K562 (cell line): ENCODE results near the gene GLI3. TPM values are rescaled to one million over a fixed set of nuclear protein-coding genes. Genes with fewer than 3 reads are reported as not detected.
A peak's percentile ranks its signal among the peaks of the same experiment; 100 is the strongest.

ENCODE experiments used
- ATAC-seq: fragments of 200-7000 bp; cut with Tn5 transposase; 3 replicates; pipeline ENCODE4 v1.9.1; 2020; ENCODE audit warnings: moderate library complexity
- BruUV-seq: library from RNA; stranded (reverse); fragments of 400-500 nt; replicated peaks from 2 replicates; lab custom pipeline; 2021; lab: Mats Ljungman, UMichigan
- CTCF ChIA-PET: fragments of 300-600 bp; formaldehyde crosslinking; extraction: SDS; loops from one replicate; lab custom pipeline; 2021; ENCODE audit warnings: low intra/inter-chr PET ratio; lab: Yijun Ruan, JAX
- POLR2A ChIA-PET: fragments of 300-600, 350-650 bp; sonication (Branson Sonifier 250); formaldehyde crosslinking; extraction: SDS; loops from one replicate; lab custom pipeline; 2021; ENCODE audit warnings: antibody characterized with exemption, inconsistent platforms; lab: Yijun Ruan, JAX
- DNase-seq, 4 experiments: peaks; one replicate each; pipeline versions ENCODE4 v3.0.0 to v3.0.0-alpha.2; 2011 to 2018; ENCODE audit warnings: low spot score in 3 of 4, mixed read lengths in 3 of 4; ENCODE audit errors: extremely low read depth in 1 of 4
- FAIRE-seq: peaks from 2 replicates; lab custom pipeline; 2011; peaks lifted over from hg19 to GRCh38; lab: Jason Lieb, UNC
- H2AFZ ChIP-seq: 2 replicates; pipeline ENCODE4 v1.6.0; 2011; ENCODE audit warnings: low read depth, low read length, control low read depth, inconsistent platforms
- H3K27ac ChIP-seq: fragments of 200-600 bp; 3 replicates; pipeline ENCODE4 v1.8.0; 2011; ENCODE audit warnings: low read depth, mild to moderate bottlenecking, control low read depth, inconsistent platforms, low read length, moderate library complexity, mixed read lengths; ENCODE audit errors: extremely low read depth
- H3K27me3 ChIP-seq, 2 experiments: fragments of 300-600 bp in 1 of 2; 2 replicates in 1 of 2; 3 replicates in 1 of 2; pipeline versions ENCODE4 v1.6.0 to v1.8.0; 2011; ENCODE audit warnings: inconsistent platforms in 2 of 2, low read length in 2 of 2, mild to moderate bottlenecking in 1 of 2, mixed read lengths in 1 of 2, moderate library complexity in 1 of 2; ENCODE audit not compliant: control insufficient read depth in 2 of 2, insufficient read depth in 2 of 2
- H3K36me3 ChIP-seq: fragments of 300-600 bp; 3 replicates; pipeline ENCODE4 v1.8.0; 2011; ENCODE audit warnings: mild to moderate bottlenecking, low read length, inconsistent platforms; ENCODE audit not compliant: control insufficient read depth, insufficient read depth
- H3K4me1 ChIP-seq, 2 experiments: fragments of 200-600 bp in 1 of 2; replicated peaks in 1 of 2; 2 replicates in 1 of 2; 3 replicates in 1 of 2; pipeline versions ENCODE4 v1.5.1 to v1.8.0; 2011; ENCODE audit warnings: inconsistent platforms in 2 of 2, low read length in 2 of 2, mild to moderate bottlenecking in 1 of 2, mixed read lengths in 1 of 2, moderate library complexity in 1 of 2; ENCODE audit not compliant: control insufficient read depth in 2 of 2, insufficient read depth in 2 of 2
- H3K4me2 ChIP-seq: 2 replicates; pipeline ENCODE4 v1.6.1; 2011; ENCODE audit warnings: low read length, control low read depth, inconsistent platforms, mixed read lengths; ENCODE audit not compliant: insufficient read depth
- H3K4me3 ChIP-seq: fragments of 200-600 bp; sonication (generic), shearing (Covaris generic); 2 replicates; pipeline ENCODE4 v1.5.1; 2016; ENCODE audit warnings: control low read depth, inconsistent platforms
- H3K79me2 ChIP-seq: fragments of 200-600 bp; 3 replicates; pipeline ENCODE4 v1.8.0; 2011; ENCODE audit warnings: low read length, inconsistent platforms; ENCODE audit not compliant: control insufficient read depth, insufficient read depth
- H3K9ac ChIP-seq, 2 experiments: 2 replicates each; pipeline versions ENCODE4 v1.6.0 to v1.6.1; 2011; ENCODE audit warnings: low read depth in 2 of 2, low read length in 2 of 2, control low read depth in 1 of 2, inconsistent platforms in 1 of 2, mild to moderate bottlenecking in 1 of 2, mixed read lengths in 1 of 2; ENCODE audit not compliant: insufficient read depth in 1 of 2
- H3K9me1 ChIP-seq: one replicate; pipeline ENCODE4 v1.6.0; 2011; ENCODE audit warnings: inconsistent platforms, mild to moderate bottlenecking, low read length, moderate library complexity; ENCODE audit not compliant: control insufficient read depth, insufficient read depth
- H3K9me3 ChIP-seq: replicated peaks from 2 replicates; pipeline ENCODE4 v1.5.1; 2011; ENCODE audit warnings: low read depth, low read length, inconsistent platforms; ENCODE audit not compliant: control insufficient read depth, insufficient read depth
- H4K20me1 ChIP-seq: replicated peaks from 2 replicates; pipeline ENCODE4 v1.6.1; 2011; ENCODE audit warnings: low read length, inconsistent platforms, mixed read lengths; ENCODE audit not compliant: control insufficient read depth, insufficient read depth
- CBX3 ChIP-seq, 2 experiments: IDR thresholded peaks; 1 replicate in 1 of 2; 2 replicates in 1 of 2; pipeline ENCODE4 v1.6.1; 2012; ENCODE audit warnings: inconsistent platforms in 2 of 2, low read length in 2 of 2, borderline replicate concordance in 1 of 2, control low read depth in 1 of 2
- ELF4 ChIP-seq: fragments of 450-650 bp; formaldehyde crosslinking; IDR thresholded peaks from 2 replicates; pipeline ENCODE4 v1.4.0; 2022; ENCODE audit warnings: missing genetic modification characterization
- FOXK1 ChIP-seq: sonication (generic); formaldehyde crosslinking; IDR thresholded peaks from 2 replicates; pipeline ENCODE4 v1.8.0; 2022; ENCODE audit warnings: missing genetic modification reagents, mild to moderate bottlenecking, borderline replicate concordance
- POLR3A ChIP-seq: IDR thresholded peaks from 2 replicates; pipeline ENCODE4 v1.6.1; 2011; ENCODE audit warnings: borderline replicate concordance, mild to moderate bottlenecking, moderate library complexity; ENCODE audit not compliant: insufficient read length, insufficient read depth; ENCODE audit errors: extremely low read depth
- STAG1 ChIP-seq: sonication (generic); formaldehyde crosslinking; IDR thresholded peaks from 2 replicates; pipeline ENCODE4 v1.5.0; 2020; ENCODE audit warnings: missing genetic modification reagents, borderline replicate concordance
- STAT5B ChIP-seq: fragments of 250-450 bp; sonication (Bioruptor Pico); IDR thresholded peaks from 2 replicates; pipeline ENCODE4 v1.8.0; 2021; ENCODE audit warnings: mild to moderate bottlenecking, inconsistent platforms
- TRIM28 ChIP-seq: fragments of 450-650 bp; IDR thresholded peaks from 2 replicates; pipeline ENCODE4 v1.6.1; 2017
- WGBS: fragments of 100-300 bp; shearing (Covaris generic); methylation state at CpG from one replicate; pipeline ENCODE4 v1.1.6; 2016; ENCODE audit warnings: low coverage, mixed read lengths; ENCODE audit not compliant: insufficient coverage; ENCODE audit errors: missing lambda C conversion rate; 5-methylcytosine and 5-hydroxymethylcytosine counted together
- in situ Hi-C: fragments of 300-500 bp; cut with MboI; formaldehyde crosslinking; loops from 4 replicates; pipeline ENCODE4 v1.15.0; 2018; ENCODE audit warnings: inconsistent platforms, mixed read lengths
- intact Hi-C: fragments of 100-400 bp; cut with micrococcal nuclease; formaldehyde crosslinking; loops from 2 replicates; pipeline ENCODE4 v1.14.2; 2022
- polyA plus RNA-seq, 8 experiments: library from polyadenylated mRNA; depleted of rRNA in 4 of 8; stranded (reverse) in 5 of 8; unstranded in 3 of 8; fragments of >200 nt; fragmentation: Nextera tagmentation in 2 of 8; fragmentation: Illumina TruSeq in 1 of 8; extraction: Ambion mirVana in 2 of 8; extraction: Trizol in 1 of 8; gene quantifications; 2 replicates each; pipeline versions ENCODE4 v1.2.1 to v1.2.3, GENCODE V29; 2011 to 2014; ENCODE audit warnings: inconsistent platforms in 1 of 8, missing spikeins in 1 of 8
- total RNA-seq, 7 experiments: library from RNA; depleted of rRNA in 6 of 7; stranded (reverse); fragments of >200 nt in 6 of 7; fragmentation: Illumina TruSeq in 2 of 7; extraction: Trizol in 2 of 7; gene quantifications; 2 replicates each; pipeline versions ENCODE4 v1.2.1 to v1.2.3, GENCODE V29; 2011 to 2021; ENCODE audit warnings: low replicate concordance in 1 of 7
- TF ChIP-seq, protein P1 (sequence below), 3 experiments: IDR thresholded peaks in 2 of 3; conservative IDR thresholded peaks in 1 of 3; 2 replicates each; pipeline ENCODE4 v1.5.1; 2011 to 2012; ENCODE audit warnings: low read length in 3 of 3, mild to moderate bottlenecking in 3 of 3, control low read depth in 2 of 3, improper control_type of control experiment in 1 of 3, inconsistent platforms in 1 of 3, low read depth in 1 of 3, mixed read lengths in 1 of 3, moderate library complexity in 1 of 3; ENCODE audit not compliant: insufficient read depth in 2 of 3
- TF ChIP-seq, protein P2 (sequence below), 2 experiments: fragments of 450-650 bp; formaldehyde crosslinking in 1 of 2; IDR thresholded peaks; 2 replicates each; pipeline versions ENCODE4 v1.4.0 to v1.6.1; 2014 to 2020; ENCODE audit warnings: mild to moderate bottlenecking in 2 of 2, borderline replicate concordance in 1 of 2, low read depth in 1 of 2

GLI3 gene
- total and polyA plus RNA-seq, 9 of the 15 experiments (the other 6 are each of a cell fraction or from before 2014, with no cell fraction given), result 0.01 to 0.18 (median 0.07) TPM; not detected in 6

DNA sequence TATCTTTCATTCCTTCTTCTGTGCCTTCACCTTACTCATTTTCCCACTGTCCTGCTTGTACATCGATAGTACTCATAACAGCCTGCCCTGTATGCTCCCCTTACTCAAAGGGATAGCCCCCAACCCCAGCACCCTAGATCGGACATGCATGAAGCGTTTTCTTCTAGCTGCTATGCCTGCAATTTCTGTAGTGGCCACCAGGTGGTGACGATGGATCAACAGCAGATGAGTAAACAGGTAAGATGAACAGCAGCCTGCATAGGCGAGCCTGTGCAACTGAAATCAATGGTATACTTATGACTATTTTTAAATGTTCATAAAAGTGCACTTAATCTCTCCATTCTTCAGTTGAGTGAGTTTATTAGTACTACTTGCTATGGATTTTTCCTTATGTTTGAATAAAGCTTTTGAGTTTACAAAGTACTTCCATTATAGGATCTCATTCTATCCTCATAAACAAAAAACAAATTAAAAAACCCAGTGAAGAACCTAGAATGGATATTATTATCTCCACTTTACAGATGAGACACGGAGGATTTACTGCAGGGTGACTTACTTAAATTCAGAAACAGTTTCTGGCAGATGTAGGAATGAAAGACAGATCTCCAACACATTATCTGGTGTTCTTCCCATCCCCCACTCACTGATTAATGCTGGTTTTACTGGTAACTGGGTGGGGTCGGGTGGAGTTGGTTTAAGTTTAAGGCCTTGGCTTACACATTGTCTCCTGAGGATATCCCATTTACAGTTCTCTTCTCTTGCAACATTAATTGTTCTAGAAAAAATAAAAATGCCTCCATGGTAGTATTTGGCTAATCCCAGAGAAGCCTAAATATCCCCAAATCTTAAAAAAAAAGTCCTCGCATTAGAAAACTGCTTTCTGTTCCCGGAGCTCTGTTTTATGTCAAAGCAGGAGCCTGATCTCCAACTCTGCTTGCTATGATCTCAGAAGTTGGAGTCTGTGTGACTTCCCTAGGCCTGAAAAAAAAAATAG is 222.1 kb downstream of the GLI3 start:
- no peaks in the 10 kb centered on the region for H3K36me3 ChIP-seq
- no peaks in the 10 kb centered on the region for H3K4me1 ChIP-seq
- intact Hi-C loops, result loop anchor here (10.0 kb wide), 1 partner anchor 690 kb away; no protein-coding TSS in a partner anchor
- no peaks in the 10 kb centered on the region for H3K9me1 ChIP-seq
- ATAC-seq (peak; percentile 76; the same call in 2 of the 3 replicates), FAIRE-seq (peak; percentile 80), DNase-seq (peak; percentile 40 to 66 (median 62))
- peaks cover 3% of the 10 kb centered on the region; the same call in 1 of the 2 replicates for H3K9me3 ChIP-seq
- no peaks in the 10 kb centered on the region for H3K27me3 ChIP-seq
- no TSS peak for BruUV-seq
- H3K9ac ChIP-seq, result no peak overlapping the region
- ChIA-PET POLR2A (no interaction called here), CTCF (interaction anchor here (0.6 to 1.2 kb wide), 3 partner anchors 882 to 1824 kb away, joined by 3 read pairs; no protein-coding TSS in a partner anchor)
- 1% methylated on average over 9 of the region's 9 CpGs for WGBS
- no peak overlapping the region for H2AFZ ChIP-seq
- H3K79me2 ChIP-seq, result no peaks in the 10 kb centered on the region
- H3K4me2 ChIP-seq, result no peak overlapping the region
- no peak overlapping the region for H3K4me3 ChIP-seq
- in situ Hi-C loops, result no loop called here
- H3K27ac ChIP-seq, result no peak overlapping the region
- no peaks in the 10 kb centered on the region for H4K20me1 ChIP-seq
- TF ChIP-seq FOXK1 (no peak), POLR3A (no peak), CBX3 (IDR thresholded peaks at IDR 0.05; ENCODE audit: borderline replicate concordance in 1 of 2, low read length in 2 of 2) (peak in 1 of 2 experiments; percentile 55; a peak in 1 of 3 replicates), STAG1 (CRISPR knock-in tag) (peak; percentile 44; the same call in 1 of the 2 replicates), TRIM28 (peak; percentile 56; the same call in 1 of the 2 replicates), STAT5B (no peak), ELF4 (CRISPR knock-in tag) (no peak)
- TF ChIP-seq, protein P1, sequence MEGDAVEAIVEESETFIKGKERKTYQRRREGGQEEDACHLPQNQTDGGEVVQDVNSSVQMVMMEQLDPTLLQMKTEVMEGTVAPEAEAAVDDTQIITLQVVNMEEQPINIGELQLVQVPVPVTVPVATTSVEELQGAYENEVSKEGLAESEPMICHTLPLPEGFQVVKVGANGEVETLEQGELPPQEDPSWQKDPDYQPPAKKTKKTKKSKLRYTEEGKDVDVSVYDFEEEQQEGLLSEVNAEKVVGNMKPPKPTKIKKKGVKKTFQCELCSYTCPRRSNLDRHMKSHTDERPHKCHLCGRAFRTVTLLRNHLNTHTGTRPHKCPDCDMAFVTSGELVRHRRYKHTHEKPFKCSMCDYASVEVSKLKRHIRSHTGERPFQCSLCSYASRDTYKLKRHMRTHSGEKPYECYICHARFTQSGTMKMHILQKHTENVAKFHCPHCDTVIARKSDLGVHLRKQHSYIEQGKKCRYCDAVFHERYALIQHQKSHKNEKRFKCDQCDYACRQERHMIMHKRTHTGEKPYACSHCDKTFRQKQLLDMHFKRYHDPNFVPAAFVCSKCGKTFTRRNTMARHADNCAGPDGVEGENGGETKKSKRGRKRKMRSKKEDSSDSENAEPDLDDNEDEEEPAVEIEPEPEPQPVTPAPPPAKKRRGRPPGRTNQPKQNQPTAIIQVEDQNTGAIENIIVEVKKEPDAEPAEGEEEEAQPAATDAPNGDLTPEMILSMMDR (IDR thresholded peaks at IDR 0.05 in 2 of 3, conservative IDR thresholded peaks at IDR 0.05 in 1 of 3; ENCODE audit: insufficient read depth in 2 of 3, low read depth in 1 of 3, low read length in 3 of 3), result peak; percentile 59 to 81 (median 71)
- TF ChIP-seq, protein P2, sequence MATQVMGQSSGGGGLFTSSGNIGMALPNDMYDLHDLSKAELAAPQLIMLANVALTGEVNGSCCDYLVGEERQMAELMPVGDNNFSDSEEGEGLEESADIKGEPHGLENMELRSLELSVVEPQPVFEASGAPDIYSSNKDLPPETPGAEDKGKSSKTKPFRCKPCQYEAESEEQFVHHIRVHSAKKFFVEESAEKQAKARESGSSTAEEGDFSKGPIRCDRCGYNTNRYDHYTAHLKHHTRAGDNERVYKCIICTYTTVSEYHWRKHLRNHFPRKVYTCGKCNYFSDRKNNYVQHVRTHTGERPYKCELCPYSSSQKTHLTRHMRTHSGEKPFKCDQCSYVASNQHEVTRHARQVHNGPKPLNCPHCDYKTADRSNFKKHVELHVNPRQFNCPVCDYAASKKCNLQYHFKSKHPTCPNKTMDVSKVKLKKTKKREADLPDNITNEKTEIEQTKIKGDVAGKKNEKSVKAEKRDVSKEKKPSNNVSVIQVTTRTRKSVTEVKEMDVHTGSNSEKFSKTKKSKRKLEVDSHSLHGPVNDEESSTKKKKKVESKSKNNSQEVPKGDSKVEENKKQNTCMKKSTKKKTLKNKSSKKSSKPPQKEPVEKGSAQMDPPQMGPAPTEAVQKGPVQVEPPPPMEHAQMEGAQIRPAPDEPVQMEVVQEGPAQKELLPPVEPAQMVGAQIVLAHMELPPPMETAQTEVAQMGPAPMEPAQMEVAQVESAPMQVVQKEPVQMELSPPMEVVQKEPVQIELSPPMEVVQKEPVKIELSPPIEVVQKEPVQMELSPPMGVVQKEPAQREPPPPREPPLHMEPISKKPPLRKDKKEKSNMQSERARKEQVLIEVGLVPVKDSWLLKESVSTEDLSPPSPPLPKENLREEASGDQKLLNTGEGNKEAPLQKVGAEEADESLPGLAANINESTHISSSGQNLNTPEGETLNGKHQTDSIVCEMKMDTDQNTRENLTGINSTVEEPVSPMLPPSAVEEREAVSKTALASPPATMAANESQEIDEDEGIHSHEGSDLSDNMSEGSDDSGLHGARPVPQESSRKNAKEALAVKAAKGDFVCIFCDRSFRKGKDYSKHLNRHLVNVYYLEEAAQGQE (IDR thresholded peaks at IDR 0.05; ENCODE audit: borderline replicate concordance), result peak; percentile 58; the same call in 1 of the 2 replicates
- TF ChIP-seq, protein P2 (CRISPR knock-in tag; IDR thresholded peaks at IDR 0.05; ENCODE audit: low read depth), result no peak
